Naive thymus-derived CD4-positive, alpha-beta T cell (primary cell): ENCODE measurements around the gene GRK5. TPM values are rescaled to one million over a fixed set of nuclear protein-coding genes. Genes with fewer than 3 reads are reported as not detected.

Source experiments
- ATAC-seq: fragments of 150-1000 bp; cut with Tn5 transposase; 2 replicates; pipeline ENCODE4 v1.10.0; 2021; ENCODE audit warnings: mild to moderate bottlenecking, moderate library complexity
- CTCF ChIA-PET: fragments of 350-600 bp; sonication (Branson Sonifier 250); formaldehyde crosslinking; loops from one replicate; lab custom pipeline; 2021; ENCODE audit warnings: antibody characterized with exemption; lab: Charles Lee
- POLR2A ChIA-PET: fragments of 350-600 bp; sonication (Branson Sonifier 250); formaldehyde crosslinking; loops from one replicate; lab custom pipeline; 2021; ENCODE audit warnings: antibody characterized with exemption, inconsistent platforms; lab: Charles Lee
- DNase-seq, 9 donors: peaks; one replicate each; pipeline versions ENCODE4 v3.0.0 to v3.0.0-alpha.2; 2020 to 2022; ENCODE audit warnings: mixed read lengths in 1 of 9
- H3K27ac ChIP-seq: one replicate; pipeline ENCODE4 v1.7.0; 2013; ENCODE audit warnings: mild to moderate bottlenecking, low read depth, low read length, moderate library complexity
- H3K27me3 ChIP-seq, 2 donors: one replicate each; pipeline ENCODE4 v1.7.0; 2013; ENCODE audit warnings: low read length in 2 of 2, mild to moderate bottlenecking in 2 of 2, moderate library complexity in 2 of 2; ENCODE audit not compliant: control insufficient read depth in 2 of 2, insufficient read depth in 2 of 2
- H3K36me3 ChIP-seq, 3 experiments: 1 replicate in 2 of 3; 2 replicates in 1 of 3; pipeline ENCODE4 v1.7.0; 2013; ENCODE audit warnings: low read length in 3 of 3, mild to moderate bottlenecking in 3 of 3, moderate library complexity in 1 of 3; ENCODE audit not compliant: insufficient read depth in 3 of 3, control insufficient read depth in 2 of 3
- H3K4me1 ChIP-seq, 2 donors: one replicate each; pipeline ENCODE4 v1.7.0; 2013; ENCODE audit warnings: low read length in 2 of 2, mild to moderate bottlenecking in 2 of 2, moderate library complexity in 1 of 2; ENCODE audit not compliant: control insufficient read depth in 2 of 2, insufficient read depth in 2 of 2
- H3K4me3 ChIP-seq: 2 replicates; pipeline ENCODE4 v1.7.0; 2013; ENCODE audit warnings: mild to moderate bottlenecking, low read length
- H3K9me3 ChIP-seq, 3 experiments: 1 replicate in 2 of 3; 2 replicates in 1 of 3; pipeline ENCODE4 v1.7.0; 2013; ENCODE audit warnings: low read length in 3 of 3; ENCODE audit not compliant: control insufficient read depth in 2 of 3
- H3K27ac Mint-ChIP-seq, 9 donors: one replicate each; pipeline ENCODE4 v1.8.0; 2020 to 2022; ENCODE audit warnings: mixed read lengths in 9 of 9, mild to moderate bottlenecking in 8 of 9, moderate library complexity in 5 of 9, inconsistent platforms in 2 of 9
- H3K27me3 Mint-ChIP-seq, 5 donors: one replicate each; pipeline ENCODE4 v1.8.0; 2021 to 2022; ENCODE audit warnings: mixed read lengths in 5 of 5, mild to moderate bottlenecking in 1 of 5
- H3K36me3 Mint-ChIP-seq, 5 donors: one replicate each; pipeline ENCODE4 v1.8.0; 2020 to 2022; ENCODE audit warnings: mixed read lengths in 5 of 5, mild to moderate bottlenecking in 3 of 5, inconsistent platforms in 1 of 5
- H3K4me1 Mint-ChIP-seq, 7 donors: one replicate each; pipeline ENCODE4 v1.8.0; 2020 to 2022; ENCODE audit warnings: mixed read lengths in 7 of 7, mild to moderate bottlenecking in 3 of 7, inconsistent platforms in 1 of 7
- H3K4me3 Mint-ChIP-seq, 10 donors: one replicate each; pipeline ENCODE4 v1.8.0; 2020 to 2022; ENCODE audit warnings: mild to moderate bottlenecking in 10 of 10, mixed read lengths in 10 of 10, moderate library complexity in 6 of 10, inconsistent platforms in 2 of 10
- H3K9me3 Mint-ChIP-seq, 11 donors: one replicate each; pipeline ENCODE4 v1.8.0; 2020 to 2022; ENCODE audit warnings: mixed read lengths in 11 of 11, mild to moderate bottlenecking in 4 of 11, inconsistent platforms in 1 of 11, moderate library complexity in 1 of 11
- intact Hi-C, 2 donors: fragments of 100-400 bp; cut with micrococcal nuclease; formaldehyde crosslinking; loops; one replicate each; pipeline ENCODE4 v1.15.1; 2023
- polyA plus RNA-seq, 2 donors: library from polyadenylated mRNA; unstranded; fragments of 300-500 nt; fragmentation: Illumina TruSeq; gene quantifications; one replicate each; pipeline ENCODE4 v1.2.3, GENCODE V29; 2021
- total RNA-seq, 6 experiments: library from RNA in 5 of 6; stranded (reverse) in 5 of 6; gene quantifications; 1 replicate in 5 of 6; 2 replicates in 1 of 6; pipeline ENCODE4 v1.2.3 and lab custom pipeline; 2021 to 2026

GRK5 gene
- total and polyA plus RNA-seq, 7 experiments from 2014 or later = 16.4 to 45.2 (median 30.3) TPM

GRCh38 chr10:119409385-119409784 lies 202.0 kb downstream of the GRK5 start:
- Histone ChIP-seq H3K4me1 (no peaks in the 10 kb centered on the region), H3K36me3 (no peaks in the 10 kb centered on the region), H3K27ac (no peak overlapping the region), H3K4me3 (no peak overlapping the region), H3K27me3 (no peaks in the 10 kb centered on the region), H3K9me3 (no peaks in the 10 kb centered on the region)
- peaks cover 0 to 1% (median 0%) of the 10 kb centered on the region in 11 donors for H3K9me3 Mint-ChIP-seq
- intact Hi-C loops = no loop called here
- no peak overlapping the region for H3K27ac Mint-ChIP-seq
- ChIA-PET CTCF (interaction anchor here (0.6 kb wide), 1 partner anchor 11 kb away, joined by 8 read pairs; no protein-coding TSS in a partner anchor), POLR2A (no interaction called here)
- no peak for DNase-seq
- H3K4me1 Mint-ChIP-seq = peaks cover 0 to 9% (median 5%) of the 10 kb centered on the region in 7 donors
- no peaks in the 10 kb centered on the region for H3K27me3 Mint-ChIP-seq
- ATAC-seq = no peak
- no peak overlapping the region for H3K4me3 Mint-ChIP-seq
- peaks cover 0 to 6% (median 0%) of the 10 kb centered on the region in 5 donors for H3K36me3 Mint-ChIP-seq

GRCh38 chr10:119409906-119410305 lies 202.5 kb downstream of the GRK5 start:
- peaks cover 0 to 6% (median 0%) of the 10 kb centered on the region in 5 donors for H3K36me3 Mint-ChIP-seq

DNA sequence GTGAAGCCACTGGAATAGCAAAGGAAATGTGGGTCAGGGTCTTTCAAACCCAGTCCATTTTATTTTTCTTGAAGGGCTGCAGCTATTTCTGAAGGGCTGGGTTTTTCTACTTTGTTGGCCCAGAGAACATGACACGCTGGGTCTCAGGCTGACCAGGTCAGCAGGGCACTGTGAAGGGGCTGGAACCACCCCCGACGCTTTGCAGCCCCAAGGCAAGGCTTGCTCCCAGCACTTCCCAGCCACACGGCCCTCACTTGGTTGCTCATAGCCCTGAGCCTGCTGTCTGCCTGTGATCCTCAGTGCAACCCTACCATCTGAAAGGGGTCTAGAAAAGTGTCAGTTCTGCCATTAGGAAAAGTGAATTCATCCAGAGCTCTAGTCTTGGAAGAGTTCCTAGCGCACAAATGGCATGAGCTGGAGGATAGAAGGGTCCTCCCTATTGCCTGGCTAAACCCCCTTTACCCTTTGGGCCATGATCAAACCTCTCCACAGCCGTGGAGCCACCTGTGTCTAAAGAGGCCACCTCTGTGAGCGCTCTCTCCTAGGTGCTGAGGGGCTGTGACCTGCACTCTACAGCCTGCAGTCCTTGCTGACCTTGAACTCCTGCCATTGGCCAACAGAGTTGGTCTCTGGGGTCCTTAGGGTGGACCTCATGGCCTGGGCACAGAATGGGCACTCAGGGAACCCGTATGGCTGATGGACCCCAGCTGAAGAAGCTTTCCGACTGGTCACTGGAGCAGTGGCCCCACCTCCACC lies 203.2 kb downstream of the GRK5 start:
- peaks cover 0 to 1% (median 0%) of the 10 kb centered on the region in 11 donors for H3K9me3 Mint-ChIP-seq
- peaks cover 0 to 8% (median 5%) of the 10 kb centered on the region in 7 donors for H3K4me1 Mint-ChIP-seq
- no peak overlapping the region for H3K27ac ChIP-seq
- no peak overlapping the region for H3K4me3 ChIP-seq
- H3K27me3 Mint-ChIP-seq = no peaks in the 10 kb centered on the region
- H3K4me3 Mint-ChIP-seq = no peak overlapping the region
- H3K36me3 Mint-ChIP-seq = peaks cover 0 to 6% (median 0%) of the 10 kb centered on the region in 5 donors
- no peaks in the 10 kb centered on the region for H3K9me3 ChIP-seq
- POLR2A ChIA-PET = interaction anchor here (0.6 to 1.0 kb wide), 2 partner anchors 9 to 205 kb away, joined by 4 read pairs; no protein-coding TSS in a partner anchor
- CTCF ChIA-PET = interaction anchor here (1.7 kb wide), 1 partner anchor 204 kb away, joined by 3 read pairs; no protein-coding TSS in a partner anchor
- H3K36me3 ChIP-seq = no peaks in the 10 kb centered on the region
- H3K4me1 ChIP-seq = no peaks in the 10 kb centered on the region
- intact Hi-C loops = loop anchor here in 1 of 2 donors (2.0 kb wide), 1 partner anchor 14 kb away; no protein-coding TSS in a partner anchor
- no peaks in the 10 kb centered on the region for H3K27me3 ChIP-seq
- DNase-seq (no peak), ATAC-seq (no peak)
- peak overlapping the region in 1 of 9 donors; percentile 14 for H3K27ac Mint-ChIP-seq

More at GRCh38 chr10:119409906-119410305, 202.5 kb downstream of the GRK5 start:
- H3K27me3 ChIP-seq = no peaks in the 10 kb centered on the region
- H3K9me3 Mint-ChIP-seq = peaks cover 0 to 1% (median 0%) of the 10 kb centered on the region in 11 donors
- intact Hi-C loops = loop anchor here in 1 of 2 donors (2.0 kb wide), 1 partner anchor 13 kb away; no protein-coding TSS in a partner anchor
- ChIA-PET POLR2A (interaction anchor here (0.6 kb wide), 1 partner anchor 10 kb away, joined by 4 read pairs; no protein-coding TSS in a partner anchor), CTCF (interaction anchor here (0.6 kb wide), 1 partner anchor 10 kb away, joined by 8 read pairs; no protein-coding TSS in a partner anchor)
- H3K4me1 Mint-ChIP-seq = peaks cover 0 to 6% (median 4%) of the 10 kb centered on the region in 7 donors
- no peak overlapping the region for H3K27ac ChIP-seq
- no peak overlapping the region for H3K4me3 Mint-ChIP-seq
- ATAC-seq (no peak), DNase-seq (no peak)
- H3K4me3 ChIP-seq = no peak overlapping the region
- H3K27ac Mint-ChIP-seq = no peak overlapping the region
- H3K4me1 ChIP-seq = no peaks in the 10 kb centered on the region
- H3K27me3 Mint-ChIP-seq = no peaks in the 10 kb centered on the region
- no peaks in the 10 kb centered on the region for H3K9me3 ChIP-seq
- no peaks in the 10 kb centered on the region for H3K36me3 ChIP-seq

DNA sequence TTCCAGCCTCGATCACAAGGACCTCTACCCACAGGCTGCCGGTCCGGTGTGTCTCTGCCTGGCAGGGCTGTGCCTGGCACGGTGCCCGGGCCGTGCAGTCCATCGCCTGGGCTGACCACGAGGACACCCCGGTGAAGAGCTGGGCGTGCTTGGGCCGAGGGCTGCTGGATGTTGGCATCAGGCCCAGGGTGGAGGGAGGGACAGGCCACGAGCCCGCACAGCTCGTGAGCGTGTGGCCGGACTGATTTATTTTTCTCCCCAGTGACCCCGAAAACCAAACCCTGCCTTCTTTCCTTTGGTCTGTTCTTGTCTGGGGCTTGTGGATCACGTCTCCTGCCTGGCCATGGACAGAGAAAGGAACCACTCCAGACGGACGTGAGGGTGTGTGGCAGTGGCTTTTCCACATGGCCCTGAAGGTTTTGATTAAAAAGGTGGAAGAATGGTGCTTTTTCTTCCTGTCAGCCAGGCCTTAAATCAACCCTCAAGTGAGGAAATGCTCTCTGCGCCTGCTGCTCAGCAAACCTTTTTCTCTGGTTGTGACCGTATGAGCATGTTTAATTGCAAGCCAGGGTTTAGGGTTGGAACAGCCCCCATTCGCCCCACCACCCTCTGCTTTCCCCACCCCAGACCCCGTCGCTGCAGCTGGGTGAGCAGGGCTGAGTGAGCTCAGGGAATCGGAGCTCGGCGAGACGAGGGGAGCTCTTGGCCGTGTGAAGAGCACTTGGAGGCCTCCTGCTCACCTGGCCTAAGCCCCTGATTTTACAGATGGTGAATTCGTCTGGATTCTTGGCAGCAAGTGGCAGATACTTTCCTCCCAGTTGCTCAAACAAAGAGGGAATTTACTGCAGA lies 205.1 kb downstream of the GRK5 start:
- Histone ChIP-seq H3K4me3 (no peak overlapping the region), H3K27me3 (no peaks in the 10 kb centered on the region), H3K4me1 (no peaks in the 10 kb centered on the region), H3K9me3 (no peaks in the 10 kb centered on the region), H3K36me3 (no peaks in the 10 kb centered on the region), H3K27ac (no peak overlapping the region)
- no peak for DNase-seq
- Mint-ChIP-seq H3K36me3 (peaks cover 0 to 6% (median 0%) of the 10 kb centered on the region in 5 donors), H3K27me3 (no peaks in the 10 kb centered on the region), H3K4me1 (peaks cover 0 to 6% (median 5%) of the 10 kb centered on the region in 7 donors), H3K9me3 (peaks cover 0 to 1% (median 0%) of the 10 kb centered on the region in 11 donors), H3K27ac (no peak overlapping the region), H3K4me3 (no peak overlapping the region)
- CTCF ChIA-PET = interaction anchor here (1.7 kb wide), 1 partner anchor 206 kb away, joined by 3 read pairs; no protein-coding TSS in a partner anchor
- POLR2A ChIA-PET = no interaction called here
- ATAC-seq = no peak
- intact Hi-C loops = no loop called here

GRCh38 chr10:119413093-119413453 lies 205.7 kb downstream of the GRK5 start:
- no peak for ATAC-seq
- Mint-ChIP-seq H3K36me3 (peaks cover 0 to 6% (median 0%) of the 10 kb centered on the region in 5 donors), H3K27me3 (no peaks in the 10 kb centered on the region), H3K27ac (no peak overlapping the region), H3K4me3 (no peak overlapping the region), H3K4me1 (peaks cover 0 to 6% (median 5%) of the 10 kb centered on the region in 7 donors), H3K9me3 (peaks cover 0 to 1% (median 0%) of the 10 kb centered on the region in 11 donors)
- ChIA-PET CTCF (no interaction called here), POLR2A (no interaction called here)
- H3K27me3 ChIP-seq = no peaks in the 10 kb centered on the region
- intact Hi-C loops = no loop called here
- no peak for DNase-seq
- H3K36me3 ChIP-seq = no peaks in the 10 kb centered on the region
- H3K9me3 ChIP-seq = no peaks in the 10 kb centered on the region
- H3K4me3 ChIP-seq = no peak overlapping the region
- H3K4me1 ChIP-seq = no peaks in the 10 kb centered on the region
- H3K27ac ChIP-seq = no peak overlapping the region

DNA sequence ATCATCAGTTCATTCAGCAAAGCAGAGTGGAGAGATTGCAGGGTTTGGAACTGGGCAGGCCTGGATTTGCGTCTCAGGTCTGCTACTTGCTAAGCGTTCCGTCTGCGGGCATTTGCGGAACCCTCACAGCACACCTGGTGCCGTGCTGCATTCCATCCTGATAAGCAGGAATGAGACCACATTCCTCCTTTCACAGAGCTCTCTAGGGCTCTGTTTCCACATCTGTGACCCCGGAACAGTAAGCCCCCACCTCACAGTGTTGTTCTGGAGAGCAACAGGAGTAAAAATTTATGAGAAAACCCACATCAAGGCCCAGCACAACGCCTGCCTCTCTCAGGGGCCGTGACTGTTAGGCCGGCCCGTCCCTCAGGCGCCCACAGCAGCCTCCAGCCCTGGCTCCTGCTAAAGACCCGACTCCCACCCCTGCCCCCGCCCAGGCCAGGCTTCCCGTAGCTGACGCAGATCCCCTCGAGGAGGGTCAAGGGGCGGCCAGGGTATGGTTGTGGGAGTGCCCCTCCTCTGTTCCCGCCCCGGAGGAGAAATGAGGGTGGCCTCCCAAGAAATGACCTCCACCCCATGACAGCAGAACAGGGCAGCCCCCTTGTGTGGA lies 206.2 kb downstream of the GRK5 start:
- Mint-ChIP-seq H3K4me3 (no peak overlapping the region), H3K9me3 (peaks cover 0 to 1% (median 0%) of the 10 kb centered on the region in 11 donors), H3K36me3 (peaks cover 0 to 6% (median 0%) of the 10 kb centered on the region in 5 donors), H3K27ac (no peak overlapping the region), H3K4me1 (peaks cover 0 to 5% (median 4%) of the 10 kb centered on the region in 7 donors), H3K27me3 (no peaks in the 10 kb centered on the region)
- H3K27ac ChIP-seq = no peak overlapping the region
- ChIA-PET POLR2A (no interaction called here), CTCF (interaction anchor here (0.6 to 3.4 kb wide), 2 partner anchors 82 to 214 kb away, joined by 3 to 22 read pairs; no protein-coding TSS in a partner anchor)
- H3K4me3 ChIP-seq = no peak overlapping the region
- peaks cover 0 to under 1% (median 0%) of the 10 kb centered on the region in 3 experiments for H3K36me3 ChIP-seq
- no peaks in the 10 kb centered on the region for H3K9me3 ChIP-seq
- no peaks in the 10 kb centered on the region for H3K27me3 ChIP-seq
- intact Hi-C loops = no loop called here
- DNase-seq = no peak
- H3K4me1 ChIP-seq = no peaks in the 10 kb centered on the region
- ATAC-seq = no peak
